ENCODE results near the gene POP7. TPM values are rescaled to one million over a fixed set of nuclear protein-coding genes. Genes with fewer than 3 reads are reported as not detected.
"Not testable (repeated sequence)": the region's sequence is repeated elsewhere in the genome, so short reads cannot be mapped to it uniquely, and the experiment has no call there.

The POP7 gene
- total RNA-seq, 1 donor from 2014 or later: 40.6 TPM

- H3K4me3 ChIP-seq (ENCODE audit: insufficient read depth, low read depth, low read length): no peak overlapping the region
- H3K27ac Mint-ChIP-seq (ENCODE audit: unreplicated experiment): no peak overlapping the region
- peaks cover 3% of the 10 kb centered on the region for H3K9me3 Mint-ChIP-seq (ENCODE audit: unreplicated experiment)
- no peaks in the 10 kb centered on the region for H3K36me3 Mint-ChIP-seq (ENCODE audit: low read depth, unreplicated experiment)
- no peak overlapping the region for H3K27ac ChIP-seq (ENCODE audit: low read depth, low read length)
- H4K20me1 ChIP-seq (ENCODE audit: insufficient read depth, low read length): peaks cover 12% of the 10 kb centered on the region
- H3K9ac ChIP-seq (ENCODE audit: low read length): no peak overlapping the region
- no peak overlapping the region for H3K4me3 Mint-ChIP-seq (ENCODE audit: unreplicated experiment)
- no peaks in the 10 kb centered on the region for H3K9me3 ChIP-seq (ENCODE audit: insufficient read depth, low read depth, low read length)
- peaks cover 8% of the 10 kb centered on the region for H3K4me1 ChIP-seq (ENCODE audit: insufficient read depth, low read length)
- H3K4me1 Mint-ChIP-seq (ENCODE audit: low read depth, unreplicated experiment): no peaks in the 10 kb centered on the region
- H3K27me3 Mint-ChIP-seq (ENCODE audit: low read depth, unreplicated experiment): peaks cover 5% of the 10 kb centered on the region
- no peak overlapping the region for H2AFZ ChIP-seq (ENCODE audit: low read depth, low read length)
- H3K27me3 ChIP-seq (ENCODE audit: insufficient read depth, low read length): no peaks in the 10 kb centered on the region
- DNase-seq (ENCODE audit: low read depth) (no peak), FAIRE-seq (no peak)
- no peak overlapping the region for H3K4me2 ChIP-seq (ENCODE audit: low read length)
- TF ChIP-seq CTCF (IDR thresholded peaks at IDR 0.05; ENCODE audit: insufficient read depth, low read depth, low read length) (no peak), EZH2 (IDR thresholded peaks at IDR 0.05; ENCODE audit: insufficient read depth, low read length) (no peak)
- peaks cover 6% of the 10 kb centered on the region for H3K36me3 ChIP-seq (ENCODE audit: insufficient read depth, low read length)
- H3K79me2 ChIP-seq (ENCODE audit: insufficient read depth, low read length): peaks cover 24% of the 10 kb centered on the region
Measured at GRCh38 chr7:100710452-100710851, 4.5 kb downstream of the POP7 start.

GRCh38 chr7:100711369-100711768, 5.4 kb downstream of the POP7 start:
- Mint-ChIP-seq H3K4me3 (ENCODE audit: unreplicated experiment) (no peak overlapping the region), H3K9me3 (ENCODE audit: unreplicated experiment) (peaks cover 6% of the 10 kb centered on the region), H3K27ac (ENCODE audit: unreplicated experiment) (no peak overlapping the region), H3K36me3 (ENCODE audit: low read depth, unreplicated experiment) (no peaks in the 10 kb centered on the region), H3K4me1 (ENCODE audit: low read depth, unreplicated experiment) (no peaks in the 10 kb centered on the region), H3K27me3 (ENCODE audit: low read depth, unreplicated experiment) (peaks cover 7% of the 10 kb centered on the region)
- H3K9me3 ChIP-seq (ENCODE audit: insufficient read depth, low read depth, low read length): no peaks in the 10 kb centered on the region
- no peak overlapping the region for H3K9ac ChIP-seq (ENCODE audit: low read length)
- H2AFZ ChIP-seq (ENCODE audit: low read depth, low read length): no peak overlapping the region
- DNase-seq (ENCODE audit: low read depth) (no peak), FAIRE-seq (no peak)
- H3K79me2 ChIP-seq (ENCODE audit: insufficient read depth, low read length): peaks cover 20% of the 10 kb centered on the region
- peaks cover 12% of the 10 kb centered on the region for H4K20me1 ChIP-seq (ENCODE audit: insufficient read depth, low read length)
- peaks cover 8% of the 10 kb centered on the region for H3K4me1 ChIP-seq (ENCODE audit: insufficient read depth, low read length)
- no peak overlapping the region for H3K27ac ChIP-seq (ENCODE audit: low read depth, low read length)
- H3K4me2 ChIP-seq (ENCODE audit: low read length): no peak overlapping the region
- TF ChIP-seq CTCF (IDR thresholded peaks at IDR 0.05; ENCODE audit: insufficient read depth, low read depth, low read length) (no peak), EZH2 (IDR thresholded peaks at IDR 0.05; ENCODE audit: insufficient read depth, low read length) (no peak)
- no peaks in the 10 kb centered on the region for H3K27me3 ChIP-seq (ENCODE audit: insufficient read depth, low read length)
- H3K36me3 ChIP-seq (ENCODE audit: insufficient read depth, low read length): peaks cover 6% of the 10 kb centered on the region
- no peak overlapping the region for H3K4me3 ChIP-seq (ENCODE audit: insufficient read depth, low read depth, low read length)

- peaks cover 5% of the 10 kb centered on the region for H3K9me3 ChIP-seq (ENCODE audit: insufficient read depth, low read depth, low read length)
- Mint-ChIP-seq H3K4me1 (ENCODE audit: low read depth, unreplicated experiment) (no peaks in the 10 kb centered on the region), H3K27ac (ENCODE audit: unreplicated experiment) (no peak overlapping the region), H3K27me3 (ENCODE audit: low read depth, unreplicated experiment) (peaks cover 24% of the 10 kb centered on the region), H3K36me3 (ENCODE audit: low read depth, unreplicated experiment) (peaks cover 5% of the 10 kb centered on the region), H3K9me3 (ENCODE audit: unreplicated experiment) (peaks cover 19% of the 10 kb centered on the region), H3K4me3 (ENCODE audit: unreplicated experiment) (no peak overlapping the region)
- no peak overlapping the region for H3K9ac ChIP-seq (ENCODE audit: low read length)
- H3K4me1 ChIP-seq (ENCODE audit: insufficient read depth, low read length): no peaks in the 10 kb centered on the region
- H3K4me3 ChIP-seq (ENCODE audit: insufficient read depth, low read depth, low read length): no peak overlapping the region
- H2AFZ ChIP-seq (ENCODE audit: low read depth, low read length): no peak overlapping the region
- DNase-seq (ENCODE audit: low read depth) (no peak), FAIRE-seq (no peak)
- H3K27me3 ChIP-seq (ENCODE audit: insufficient read depth, low read length): peaks cover 2% of the 10 kb centered on the region
- no peak for TF ChIP-seq EZH2 (IDR thresholded peaks at IDR 0.05; ENCODE audit: insufficient read depth, low read length)
- peaks cover 4% of the 10 kb centered on the region for H4K20me1 ChIP-seq (ENCODE audit: insufficient read depth, low read length)
- H3K36me3 ChIP-seq (ENCODE audit: insufficient read depth, low read length): no peaks in the 10 kb centered on the region
- H3K79me2 ChIP-seq (ENCODE audit: insufficient read depth, low read length): no peaks in the 10 kb centered on the region
- no peak overlapping the region for H3K4me2 ChIP-seq (ENCODE audit: low read length)
- no peak overlapping the region for H3K27ac ChIP-seq (ENCODE audit: low read depth, low read length)
Measured at GRCh38 chr7:100714725-100715124, 8.8 kb downstream of the POP7 start.

DNA sequence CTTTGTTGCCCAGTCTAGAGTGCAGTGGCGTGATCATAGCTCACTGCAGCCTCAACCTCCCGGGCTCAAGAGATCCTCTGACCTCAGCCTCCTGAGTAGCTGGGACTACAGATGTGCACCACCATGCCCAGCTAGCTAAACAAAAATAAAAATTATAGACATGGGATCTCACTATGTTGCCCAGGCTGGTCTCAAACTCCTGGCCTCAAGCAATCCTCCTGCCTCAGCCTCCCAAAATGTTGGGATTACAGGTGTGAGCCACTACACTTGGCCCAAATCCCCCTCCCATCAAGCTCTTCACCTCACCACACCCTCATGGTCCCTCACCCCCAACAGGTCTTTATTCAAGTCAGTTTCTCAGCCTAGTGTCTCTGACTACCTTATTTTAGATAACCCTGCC, 11.2 kb downstream of the POP7 start:
- H3K36me3 Mint-ChIP-seq (ENCODE audit: low read depth, unreplicated experiment); DNase-seq (ENCODE audit: low read depth); H4K20me1 ChIP-seq (ENCODE audit: insufficient read depth, low read length); FAIRE-seq; H3K4me3 ChIP-seq (ENCODE audit: insufficient read depth, low read depth, low read length); H3K27ac Mint-ChIP-seq (ENCODE audit: unreplicated experiment); H3K4me3 Mint-ChIP-seq (ENCODE audit: unreplicated experiment); H3K36me3 ChIP-seq (ENCODE audit: insufficient read depth, low read length); H3K4me1 ChIP-seq (ENCODE audit: insufficient read depth, low read length); H3K27ac ChIP-seq (ENCODE audit: low read depth, low read length); H3K4me2 ChIP-seq (ENCODE audit: low read length); H2AFZ ChIP-seq (ENCODE audit: low read depth, low read length); H3K79me2 ChIP-seq (ENCODE audit: insufficient read depth, low read length); H3K9me3 ChIP-seq (ENCODE audit: insufficient read depth, low read depth, low read length); H3K9ac ChIP-seq (ENCODE audit: low read length); H3K4me1 Mint-ChIP-seq (ENCODE audit: low read depth, unreplicated experiment): not testable (repeated sequence)
- peaks cover 23% of the 10 kb centered on the region for H3K27me3 ChIP-seq (ENCODE audit: insufficient read depth, low read length)
- Mint-ChIP-seq H3K27me3 (ENCODE audit: low read depth, unreplicated experiment) (peaks cover 42% of the 10 kb centered on the region), H3K9me3 (ENCODE audit: unreplicated experiment) (peaks cover 21% of the 10 kb centered on the region)
